ENCODE results near the gene YTHDC1.

The YTHDC1 gene

GRCh38 chr4:68344785-68345184, 5.1 kb downstream of the YTHDC1 start:
- no peak for DNase-seq (ENCODE audit: low read depth in 1 of 2, low spot score in 1 of 2)
- Histone ChIP-seq H3K4me3 (replicated peaks; ENCODE audit: insufficient read depth, low read length) (no peak overlapping the region), H3K27me3 (ENCODE audit: insufficient read depth, poor library complexity, severe bottlenecking) (no peaks in the 10 kb centered on the region), H3K27ac (replicated peaks) (no peak overlapping the region)
- TF ChIP-seq GABPA (IDR thresholded peaks at IDR 0.05; ENCODE audit: low read depth) (no peak), CTCF (IDR thresholded peaks at IDR 0.05; ENCODE audit: insufficient read depth, low read length) (no peak), SPI1 (IDR thresholded peaks at IDR 0.05; ENCODE audit: borderline replicate concordance, low read depth) (no peak), REST (IDR thresholded peaks at IDR 0.05; ENCODE audit: insufficient replicate concordance, low read depth) (no peak), POLR2AphosphoS5 (IDR thresholded peaks at IDR 0.05; ENCODE audit: low read depth) (no peak)

- DNase-seq (ENCODE audit: low read depth in 1 of 2, low spot score in 1 of 2) = no peak
- no peaks in the 10 kb centered on the region for H3K27me3 ChIP-seq (ENCODE audit: insufficient read depth, poor library complexity, severe bottlenecking)
- H3K4me3 ChIP-seq (replicated peaks; ENCODE audit: insufficient read depth, low read length) = no peak overlapping the region
- H3K27ac ChIP-seq (replicated peaks) = no peak overlapping the region
- TF ChIP-seq CTCF (IDR thresholded peaks at IDR 0.05; ENCODE audit: insufficient read depth, low read length) = no peak
- TF ChIP-seq POLR2AphosphoS5 (IDR thresholded peaks at IDR 0.05; ENCODE audit: low read depth) = no peak
- no peak for TF ChIP-seq GABPA (IDR thresholded peaks at IDR 0.05; ENCODE audit: low read depth)
- TF ChIP-seq REST (IDR thresholded peaks at IDR 0.05; ENCODE audit: insufficient replicate concordance, low read depth) = no peak
These were observed 5.8 kb downstream of the YTHDC1 start for GRCh38 chr4:68344049-68344448.

- TF ChIP-seq SPI1 (IDR thresholded peaks at IDR 0.05; ENCODE audit: borderline replicate concordance, low read depth) = no peak
- no peak for TF ChIP-seq POLR2AphosphoS5 (IDR thresholded peaks at IDR 0.05; ENCODE audit: low read depth)
- no peak for TF ChIP-seq REST (IDR thresholded peaks at IDR 0.05; ENCODE audit: insufficient replicate concordance, low read depth)
- TF ChIP-seq GABPA (IDR thresholded peaks at IDR 0.05; ENCODE audit: low read depth) = no peak
- no peak for TF ChIP-seq CTCF (IDR thresholded peaks at IDR 0.05; ENCODE audit: insufficient read depth, low read length)
- H3K4me3 ChIP-seq (replicated peaks; ENCODE audit: insufficient read depth, low read length) = no peak overlapping the region
- no peak for DNase-seq (ENCODE audit: low read depth in 1 of 2, low spot score in 1 of 2)
These were observed 7.8 kb downstream of the YTHDC1 start for GRCh38 chr4:68342134-68342533.

More at GRCh38 chr4:68342134-68342533, 7.8 kb downstream of the YTHDC1 start:
- H3K27ac ChIP-seq (replicated peaks) = no peak overlapping the region
- H3K27me3 ChIP-seq (ENCODE audit: insufficient read depth, poor library complexity, severe bottlenecking) = no peaks in the 10 kb centered on the region
